Measurements from ENCODE around the gene PNLIPRP2.

PNLIPRP2 gene

DNA sequence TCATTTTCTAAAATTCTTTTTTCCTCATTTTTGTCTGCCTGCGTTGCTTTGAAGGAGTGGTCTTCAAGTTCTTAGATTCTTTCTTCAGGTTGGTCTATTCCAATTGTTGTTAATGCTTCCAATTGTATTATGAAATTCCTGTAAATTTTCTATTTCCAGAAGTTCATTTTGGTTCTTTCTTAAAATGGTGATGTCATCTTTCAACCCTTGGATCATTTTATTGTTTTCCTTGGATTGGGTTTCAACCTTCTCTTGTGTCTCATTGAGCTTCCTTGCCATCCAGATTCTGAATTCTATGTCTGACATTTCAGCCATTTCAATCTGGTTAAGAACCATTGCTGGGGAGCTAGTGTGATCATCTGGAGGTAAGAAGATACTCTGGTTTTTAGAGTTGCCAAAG lies 33.1 kb downstream of the PNLIPRP2 start:
- Histone ChIP-seq H3K27ac (no peak overlapping the region), H3K9me3 (ENCODE audit: low read depth, low read length) (no peaks in the 10 kb centered on the region), H3K36me3 (ENCODE audit: insufficient read depth, low read length) (no peaks in the 10 kb centered on the region), H3K4me3 (no peak overlapping the region), H3K9ac (ENCODE audit: insufficient read length) (no peak overlapping the region)
- no peak for DNase-seq (ENCODE audit: low read depth, low spot score)
- TF ChIP-seq POLR2AphosphoS5 (IDR thresholded peaks at IDR 0.05; ENCODE audit: borderline replicate concordance, low read depth, low read length) (no peak), FOXP2 (optimal IDR thresholded peaks at IDR 0.05; ENCODE audit: control extremely low read depth, extremely low read length, insufficient read depth) (no peak), EZH2 (IDR thresholded peaks at IDR 0.05) (no peak)

DNA sequence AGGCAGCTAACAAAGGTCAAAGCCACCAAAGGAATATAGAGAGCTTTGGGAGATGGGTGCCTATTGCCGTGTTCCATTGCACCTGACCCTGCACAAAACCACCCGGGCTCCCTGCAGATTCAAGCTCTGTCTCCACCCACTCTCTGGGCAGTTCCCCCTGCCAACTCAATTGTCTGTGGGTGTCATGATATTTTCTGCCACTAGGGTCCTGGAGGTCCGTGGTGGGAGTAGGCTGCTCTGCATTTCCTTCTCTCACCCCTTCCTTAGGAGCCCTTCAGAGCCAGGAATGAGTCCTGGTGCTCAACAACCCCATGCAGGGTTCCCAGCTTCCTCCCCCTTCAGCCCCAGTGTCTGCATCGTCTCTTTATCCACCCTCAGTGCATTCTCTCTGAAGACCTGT lies 34.1 kb downstream of the PNLIPRP2 start:
- no peak for DNase-seq (ENCODE audit: low read depth, low spot score)
- no peak overlapping the region for H3K27ac ChIP-seq
- H3K36me3 ChIP-seq (ENCODE audit: insufficient read depth, low read length) = no peaks in the 10 kb centered on the region
- H3K9ac ChIP-seq (ENCODE audit: insufficient read length) = no peak overlapping the region
- H3K4me3 ChIP-seq = no peak overlapping the region
- H3K9me3 ChIP-seq (ENCODE audit: low read depth, low read length) = no peaks in the 10 kb centered on the region
- no peak for TF ChIP-seq EZH2 (IDR thresholded peaks at IDR 0.05)
- TF ChIP-seq POLR2AphosphoS5 (IDR thresholded peaks at IDR 0.05; ENCODE audit: borderline replicate concordance, low read depth, low read length) = no peak
- no peak for TF ChIP-seq FOXP2 (optimal IDR thresholded peaks at IDR 0.05; ENCODE audit: control extremely low read depth, extremely low read length, insufficient read depth)

DNA sequence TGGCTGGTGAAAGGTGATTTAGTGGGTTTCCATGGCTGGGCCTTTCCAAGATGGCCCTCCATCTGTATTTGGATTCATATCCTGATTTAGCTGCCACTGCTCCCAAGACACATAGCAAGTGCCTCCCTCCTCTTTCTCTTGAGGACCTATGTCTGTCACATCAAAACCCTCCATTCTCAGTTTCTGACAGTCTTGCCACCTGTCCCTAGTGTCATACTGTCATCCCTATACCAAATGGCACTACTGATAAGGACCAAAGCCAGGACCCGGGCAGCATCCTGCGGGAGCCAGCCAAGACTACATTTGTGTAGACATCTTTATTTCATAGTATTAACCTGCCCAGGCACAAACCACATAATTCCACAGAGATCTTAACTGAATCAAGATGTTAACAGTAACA lies 34.8 kb downstream of the PNLIPRP2 start:
- no peaks in the 10 kb centered on the region for H3K36me3 ChIP-seq (ENCODE audit: insufficient read depth, low read length)
- no peak for DNase-seq (ENCODE audit: low read depth, low spot score)
- no peak overlapping the region for H3K4me3 ChIP-seq
- no peak overlapping the region for H3K9ac ChIP-seq (ENCODE audit: insufficient read length)
- TF ChIP-seq EZH2 (IDR thresholded peaks at IDR 0.05) = no peak
- TF ChIP-seq POLR2AphosphoS5 (IDR thresholded peaks at IDR 0.05; ENCODE audit: borderline replicate concordance, low read depth, low read length) = no peak
- TF ChIP-seq FOXP2 (optimal IDR thresholded peaks at IDR 0.05; ENCODE audit: control extremely low read depth, extremely low read length, insufficient read depth) = no peak
- no peak overlapping the region for H3K27ac ChIP-seq
- no peaks in the 10 kb centered on the region for H3K9me3 ChIP-seq (ENCODE audit: low read depth, low read length)

DNA sequence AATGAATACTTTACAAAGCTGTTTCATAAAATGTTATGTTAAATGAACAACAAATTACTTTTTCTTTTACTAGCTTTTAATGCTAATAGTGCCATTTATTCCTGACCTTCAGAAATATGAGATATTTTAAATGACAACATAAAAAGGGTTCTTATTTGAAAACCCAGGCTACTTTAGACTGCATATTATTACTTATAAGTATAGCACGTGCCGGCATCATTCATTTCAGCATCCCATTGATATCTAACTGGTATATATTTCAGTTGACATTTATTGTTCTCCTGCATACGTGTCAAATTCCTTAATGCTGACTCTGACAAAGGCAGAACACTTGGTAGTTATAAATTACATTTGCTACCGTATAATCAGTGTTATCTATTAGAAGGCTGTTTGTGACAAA lies 35.3 kb downstream of the PNLIPRP2 start:
- no peak for TF ChIP-seq EZH2 (IDR thresholded peaks at IDR 0.05)
- TF ChIP-seq FOXP2 (optimal IDR thresholded peaks at IDR 0.05; ENCODE audit: control extremely low read depth, extremely low read length, insufficient read depth) = no peak
- no peak for TF ChIP-seq POLR2AphosphoS5 (IDR thresholded peaks at IDR 0.05; ENCODE audit: borderline replicate concordance, low read depth, low read length)
- no peak overlapping the region for H3K27ac ChIP-seq

DNA sequence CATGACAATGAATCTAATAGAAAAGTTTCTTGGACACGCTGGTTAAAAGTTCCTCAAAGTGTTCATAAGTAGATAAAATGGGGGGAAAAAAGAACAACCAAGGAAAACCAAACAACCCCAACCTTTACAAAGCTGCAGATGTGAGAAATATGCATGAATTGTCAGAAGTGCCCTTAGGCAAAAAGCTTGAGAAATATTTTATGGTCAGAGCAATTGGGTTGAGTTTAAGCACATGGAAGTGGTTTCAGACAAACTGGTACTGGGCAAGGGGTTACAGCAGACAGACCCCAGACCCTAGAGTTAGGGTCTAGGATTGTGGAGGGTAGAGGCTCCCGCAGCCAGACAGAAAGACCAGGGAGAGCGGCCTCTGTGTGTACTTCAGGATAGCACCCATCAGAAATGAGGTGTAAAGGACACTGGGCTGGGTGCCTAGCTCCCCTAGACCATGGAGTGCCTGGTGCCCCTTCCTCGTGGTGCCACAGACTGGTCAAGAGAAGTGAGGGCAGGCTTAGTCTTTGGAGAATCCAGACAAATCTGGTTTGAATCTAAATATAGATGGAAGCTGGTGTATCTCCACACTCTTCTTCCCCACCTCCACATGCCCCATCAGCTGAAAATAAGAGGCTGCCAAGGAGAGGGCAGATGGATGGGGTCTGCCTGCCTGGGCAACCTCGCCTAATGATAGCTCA lies 37.3 kb downstream of the PNLIPRP2 start:
- TF ChIP-seq EZH2 (IDR thresholded peaks at IDR 0.05) = no peak
- no peak for TF ChIP-seq FOXP2 (optimal IDR thresholded peaks at IDR 0.05; ENCODE audit: control extremely low read depth, extremely low read length, insufficient read depth)
- TF ChIP-seq POLR2AphosphoS5 (IDR thresholded peaks at IDR 0.05; ENCODE audit: borderline replicate concordance, low read depth, low read length) = no peak
- no peak overlapping the region for H3K27ac ChIP-seq
- H3K9me3 ChIP-seq (ENCODE audit: low read depth, low read length) = no peaks in the 10 kb centered on the region
- H3K9ac ChIP-seq (ENCODE audit: insufficient read length) = no peak overlapping the region
- DNase-seq (ENCODE audit: low read depth, low spot score) = no peak
- H3K36me3 ChIP-seq (ENCODE audit: insufficient read depth, low read length) = no peaks in the 10 kb centered on the region
- no peak overlapping the region for H3K4me3 ChIP-seq

More for the DNA sequence above, 35.3 kb downstream of the PNLIPRP2 start:
- Histone ChIP-seq H3K9me3 (ENCODE audit: low read depth, low read length) (no peaks in the 10 kb centered on the region), H3K4me3 (no peak overlapping the region), H3K36me3 (ENCODE audit: insufficient read depth, low read length) (no peaks in the 10 kb centered on the region), H3K9ac (ENCODE audit: insufficient read length) (no peak overlapping the region)
- no peak for DNase-seq (ENCODE audit: low read depth, low spot score)

DNA sequence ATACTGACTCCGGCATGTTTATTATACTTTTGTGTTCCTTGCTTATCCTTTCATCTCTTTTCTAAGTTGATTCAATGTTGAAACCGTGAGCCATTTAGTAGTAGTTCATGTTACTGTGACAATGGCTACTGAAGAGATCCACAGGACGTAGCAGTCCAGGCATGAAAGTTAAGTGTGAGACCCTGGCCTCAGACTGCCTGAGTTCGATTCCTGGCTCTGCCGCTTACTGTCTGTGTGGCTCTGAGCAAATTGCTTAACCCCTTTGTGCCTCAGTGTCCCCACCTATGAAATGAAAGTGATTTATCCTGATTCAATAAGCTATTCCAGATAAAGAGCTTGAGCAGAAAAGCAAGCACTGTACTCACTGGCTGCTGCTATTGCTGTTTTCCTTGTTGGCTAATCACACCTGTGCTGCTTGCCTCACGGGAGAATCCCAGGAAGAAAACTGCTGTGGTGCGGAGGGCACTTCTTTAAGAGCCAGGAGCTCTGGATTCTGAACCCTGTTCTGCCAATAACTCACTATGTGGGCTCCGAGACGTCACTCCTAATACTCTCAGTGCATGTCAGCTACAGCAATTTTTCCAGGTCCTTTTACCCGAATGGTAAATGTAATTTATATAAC lies 38.4 kb downstream of the PNLIPRP2 start:
- DNase-seq (ENCODE audit: low read depth, low spot score) = no peak
- H3K4me3 ChIP-seq = no peak overlapping the region
- H3K27ac ChIP-seq = no peak overlapping the region
- TF ChIP-seq FOXP2 (optimal IDR thresholded peaks at IDR 0.05; ENCODE audit: control extremely low read depth, extremely low read length, insufficient read depth) = no peak
- TF ChIP-seq EZH2 (IDR thresholded peaks at IDR 0.05) = no peak
- TF ChIP-seq POLR2AphosphoS5 (IDR thresholded peaks at IDR 0.05; ENCODE audit: borderline replicate concordance, low read depth, low read length) = no peak
- no peaks in the 10 kb centered on the region for H3K36me3 ChIP-seq (ENCODE audit: insufficient read depth, low read length)
- H3K9me3 ChIP-seq (ENCODE audit: low read depth, low read length) = no peaks in the 10 kb centered on the region
- no peak overlapping the region for H3K9ac ChIP-seq (ENCODE audit: insufficient read length)

DNA sequence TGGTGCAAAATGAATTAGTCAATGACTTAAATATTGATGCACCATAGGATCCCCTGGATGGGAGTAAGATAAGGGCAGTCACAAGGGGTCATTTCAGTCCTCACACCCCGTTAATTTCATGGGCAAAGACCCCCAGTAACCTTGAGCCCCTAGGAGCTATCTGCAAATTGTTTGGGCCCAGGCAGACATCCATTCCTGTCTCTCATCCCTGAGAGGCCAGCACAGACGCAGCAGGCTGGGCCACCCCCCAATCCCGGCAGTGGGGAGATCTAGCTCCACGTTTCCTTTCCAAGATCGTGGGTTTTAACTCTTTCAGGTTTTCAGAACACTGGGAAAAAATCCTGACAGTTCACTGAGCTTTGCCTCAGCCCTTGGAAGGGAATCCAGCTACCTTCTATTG lies 40.1 kb downstream of the PNLIPRP2 start:
- no peak overlapping the region for H3K4me3 ChIP-seq
- H3K27ac ChIP-seq = no peak overlapping the region
- DNase-seq (ENCODE audit: low read depth, low spot score) = no peak
- H3K9ac ChIP-seq (ENCODE audit: insufficient read length) = no peak overlapping the region
- no peaks in the 10 kb centered on the region for H3K36me3 ChIP-seq (ENCODE audit: insufficient read depth, low read length)
- no peaks in the 10 kb centered on the region for H3K9me3 ChIP-seq (ENCODE audit: low read depth, low read length)
- no peak for TF ChIP-seq EZH2 (IDR thresholded peaks at IDR 0.05)
- TF ChIP-seq FOXP2 (optimal IDR thresholded peaks at IDR 0.05; ENCODE audit: control extremely low read depth, extremely low read length, insufficient read depth) = no peak
- no peak for TF ChIP-seq POLR2AphosphoS5 (IDR thresholded peaks at IDR 0.05; ENCODE audit: borderline replicate concordance, low read depth, low read length)

DNA sequence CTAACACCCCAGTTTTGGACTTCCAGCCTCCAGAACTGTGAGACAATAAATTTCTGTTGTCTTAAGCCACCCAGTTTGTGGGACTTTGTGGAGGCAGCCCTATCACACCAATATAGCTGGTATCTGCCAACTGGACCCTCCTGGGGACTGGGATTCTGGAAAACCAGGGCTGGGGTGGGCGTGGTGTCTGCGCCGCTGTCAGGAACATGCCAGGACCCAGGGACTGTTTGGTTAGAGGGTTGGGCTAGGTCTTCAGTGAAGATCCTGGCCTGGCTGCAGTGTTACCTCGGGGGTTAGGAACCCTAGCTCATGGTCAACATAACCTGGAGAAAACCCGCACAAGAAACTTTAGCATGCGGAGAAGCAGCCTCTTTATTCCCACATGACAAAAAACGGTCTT lies 42.6 kb downstream of the PNLIPRP2 start:
- Histone ChIP-seq H3K9me3 (ENCODE audit: low read depth, low read length) (no peaks in the 10 kb centered on the region), H3K4me3 (no peak overlapping the region), H3K9ac (ENCODE audit: insufficient read length) (no peak overlapping the region), H3K27ac (no peak overlapping the region), H3K36me3 (ENCODE audit: insufficient read depth, low read length) (no peaks in the 10 kb centered on the region)
- no peak for DNase-seq (ENCODE audit: low read depth, low spot score)
- TF ChIP-seq EZH2 (IDR thresholded peaks at IDR 0.05) (no peak), FOXP2 (optimal IDR thresholded peaks at IDR 0.05; ENCODE audit: control extremely low read depth, extremely low read length, insufficient read depth) (no peak), POLR2AphosphoS5 (IDR thresholded peaks at IDR 0.05; ENCODE audit: borderline replicate concordance, low read depth, low read length) (no peak)

All from SK-N-MC (cell line).